Stimulated activated CD4-positive, alpha-beta T cell treated with anti-CD3 and anti-CD28 coated beads, TNF-alpha, amount 100 ng/mL, for 4 hours (primary cell): ENCODE results near the gene PLD5.

Experiments used
- DNase-seq, 3 experiments: peaks; one replicate each; pipeline ENCODE4 v3.0.0-alpha.2; 2020; ENCODE audit warnings: low read depth in 3 of 3

PLD5 gene

GRCh38 chr1:242524571-242525359, at the start of gene PLD5:
Gene PLD5, minus strand, starts transcription at chr1:242524697.
- no peak for DNase-seq

DNA sequence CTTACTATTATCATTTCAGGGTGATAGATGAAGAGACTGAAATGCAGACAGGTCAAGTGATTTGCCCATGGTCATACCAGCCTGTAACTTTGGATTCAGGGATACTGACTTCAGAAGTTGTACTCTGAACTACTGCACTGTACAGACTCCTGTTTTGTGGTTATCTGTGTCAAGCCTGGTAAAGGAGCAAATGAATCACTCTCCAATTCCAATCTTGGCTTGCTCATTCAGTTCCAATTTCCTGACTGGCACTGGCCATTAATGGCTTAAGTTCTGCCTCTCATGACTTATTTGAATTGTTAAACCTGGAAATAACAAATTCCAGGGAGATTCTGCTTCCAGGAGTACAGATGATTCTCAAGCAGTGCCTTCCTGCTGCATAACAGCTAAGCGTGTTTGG, 45.4 kb upstream of the PLD5 start:
- no peak for DNase-seq

- DNase-seq: no peak
Measured at GRCh38 chr1:242568666-242569065, 44.2 kb upstream of the PLD5 start.

GRCh38 chr1:242567596-242567995, 43.1 kb upstream of the PLD5 start:
- DNase-seq: no peak

DNA sequence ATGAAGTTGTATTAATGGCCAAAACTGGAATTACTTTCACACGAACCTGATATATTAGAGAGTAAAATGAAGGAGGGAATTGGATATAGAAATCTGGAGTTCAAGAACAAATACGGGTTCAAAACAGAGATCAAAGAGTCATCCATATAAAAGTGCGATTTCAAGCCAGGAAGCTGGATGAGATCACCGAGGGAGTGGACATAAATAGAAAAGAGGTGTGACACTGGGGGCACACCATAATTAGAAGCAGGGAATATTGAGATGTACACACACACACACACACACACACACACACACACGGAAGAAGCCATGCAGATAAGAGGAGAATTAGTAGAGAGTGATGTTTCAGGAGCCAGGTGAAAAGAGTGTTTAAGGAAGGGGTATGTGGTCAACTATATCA, 32.3 kb upstream of the PLD5 start:
- no peak for DNase-seq

GRCh38 chr1:242556276-242556675, 31.8 kb upstream of the PLD5 start:
- DNase-seq: no peak

DNA sequence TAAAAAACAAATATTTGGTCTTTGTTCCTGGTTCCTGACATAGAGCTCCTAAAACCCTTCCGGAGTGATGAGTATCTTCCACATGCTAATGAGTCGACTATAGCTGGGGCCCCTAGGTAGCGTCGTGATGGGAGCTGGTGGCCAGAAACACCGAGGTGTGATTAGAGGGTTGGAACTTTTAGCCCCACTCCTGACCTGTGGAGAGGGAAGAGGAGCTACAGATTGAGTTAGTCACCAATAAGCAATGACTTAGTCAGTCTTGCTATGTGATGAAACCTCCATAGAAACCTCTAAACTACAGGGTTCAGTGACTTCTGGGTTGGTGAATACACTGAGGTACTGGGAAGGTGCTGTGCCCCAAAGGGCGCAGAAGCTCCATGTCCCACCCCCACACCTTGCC, 30.1 kb upstream of the PLD5 start:
- no peak for DNase-seq

DNA sequence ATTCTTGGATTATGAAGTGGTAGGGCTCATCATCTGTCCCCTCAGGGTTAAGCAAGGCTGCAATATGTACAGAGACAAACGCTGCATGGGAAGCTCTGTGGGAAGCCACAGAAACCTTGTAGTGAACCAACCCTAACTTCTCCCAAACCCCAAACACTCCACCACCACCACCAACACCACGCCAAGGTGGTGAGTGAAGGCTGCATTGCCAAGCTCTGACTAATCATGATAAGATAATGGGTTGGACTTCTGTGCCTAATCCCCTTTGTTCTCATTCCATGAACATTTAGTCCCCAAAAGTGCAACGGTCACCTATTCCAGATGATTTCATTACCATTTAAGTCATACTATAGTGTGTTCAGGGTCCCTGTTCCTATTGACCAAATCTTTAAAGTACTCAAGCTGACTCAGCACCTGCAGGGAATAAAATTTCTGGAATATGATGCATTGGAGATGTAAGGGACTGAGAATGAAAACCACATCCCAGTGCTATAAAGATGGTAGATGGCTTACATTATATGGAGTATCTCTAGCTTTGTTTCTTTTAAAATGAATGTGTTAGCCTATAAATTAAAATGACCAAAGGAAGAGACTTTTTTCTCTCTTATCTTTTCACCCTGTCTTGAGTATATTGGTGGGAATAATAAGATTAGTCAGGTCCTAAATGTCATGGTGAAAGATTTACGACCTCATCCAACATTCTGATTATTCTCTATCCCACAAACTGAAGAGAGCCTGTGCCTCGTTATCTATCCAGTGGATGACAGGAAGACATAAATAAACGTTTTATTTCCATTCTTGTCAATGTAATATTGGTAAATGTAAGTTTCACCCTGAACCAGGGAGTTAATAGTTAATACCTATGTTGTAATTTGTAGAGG, 22.6 kb upstream of the PLD5 start:
- no peak for DNase-seq

- DNase-seq: no peak
Measured at GRCh38 chr1:242546441-242546840, 21.9 kb upstream of the PLD5 start.

DNA sequence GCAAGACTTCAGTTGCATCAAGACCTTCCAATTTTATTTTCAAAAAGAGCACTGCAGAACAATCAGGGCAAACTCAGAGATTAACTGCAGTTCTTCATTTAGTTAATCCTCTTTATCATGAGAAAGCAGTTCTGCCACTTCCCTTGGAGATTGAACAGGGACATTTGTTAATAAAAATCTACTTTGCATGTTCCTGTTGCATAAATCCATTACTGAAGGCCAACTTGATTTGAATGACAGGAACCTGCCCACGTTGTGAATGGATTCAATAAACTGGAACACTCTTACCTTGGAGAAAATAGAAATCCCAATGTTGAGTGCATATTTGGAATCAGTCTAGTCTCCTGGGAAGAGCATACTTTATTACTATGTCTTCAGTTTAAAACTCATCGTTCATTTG, 19.6 kb upstream of the PLD5 start:
- no peak for DNase-seq

DNA sequence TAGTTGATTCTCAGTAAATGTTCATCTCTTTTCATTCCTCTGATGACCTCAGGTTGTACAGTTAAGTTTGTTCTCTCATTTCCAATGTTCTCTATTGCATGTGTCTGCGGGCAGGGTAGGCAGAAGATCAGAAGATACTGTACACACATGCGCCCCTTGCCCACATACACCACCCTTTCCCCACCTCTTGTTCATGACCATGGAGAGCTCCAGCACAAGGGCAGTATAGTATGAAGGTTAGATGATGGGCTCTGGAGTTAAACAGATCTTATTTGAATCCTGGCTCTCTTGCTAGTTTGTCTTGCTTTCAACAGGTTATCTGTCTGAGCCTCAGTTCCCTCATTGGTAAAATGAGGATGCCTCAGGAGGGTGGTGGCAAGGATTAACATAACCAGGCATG, 17.8 kb upstream of the PLD5 start:
- no peak for DNase-seq

DNA sequence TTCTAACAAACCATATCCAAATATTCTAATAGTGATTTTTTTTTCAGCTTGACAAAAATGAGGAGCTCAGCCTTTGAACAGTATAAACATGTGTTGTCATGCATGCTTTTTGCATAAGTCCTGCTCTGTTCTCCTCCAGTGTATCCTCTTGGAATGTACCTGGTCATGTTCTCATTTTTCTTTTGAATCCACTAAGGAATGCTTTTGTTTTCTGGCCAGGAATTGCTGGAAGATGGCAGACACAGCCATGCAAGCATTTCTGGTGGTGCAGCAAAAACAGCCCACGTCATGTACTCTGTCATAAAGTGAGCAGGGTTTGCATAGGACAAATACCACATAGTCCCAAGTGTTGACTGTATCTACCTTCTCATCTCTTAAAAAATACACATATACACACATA, 11.5 kb upstream of the PLD5 start:
- no peak for DNase-seq

- no peak for DNase-seq
Measured at GRCh38 chr1:242534753-242535152, 10.3 kb upstream of the PLD5 start.

DNA sequence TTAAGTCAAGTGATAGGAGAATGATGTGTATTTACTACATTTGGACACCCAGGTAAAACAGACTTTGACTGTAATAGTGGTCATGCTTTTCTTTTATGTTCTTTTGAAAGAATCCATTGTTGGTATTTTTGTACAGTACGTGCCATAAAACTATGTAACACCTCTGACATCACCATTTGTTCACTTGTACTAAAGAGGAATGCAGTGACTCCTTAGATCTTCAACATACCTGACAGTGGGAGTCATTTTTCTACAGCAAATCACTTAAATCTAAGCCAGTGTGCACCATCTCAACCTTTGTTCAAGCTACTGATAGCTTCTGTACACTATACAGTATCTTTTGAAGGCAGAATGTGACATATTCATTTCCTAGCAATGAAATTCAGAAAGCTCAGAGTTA, 6.3 kb upstream of the PLD5 start:
- no peak for DNase-seq

DNA sequence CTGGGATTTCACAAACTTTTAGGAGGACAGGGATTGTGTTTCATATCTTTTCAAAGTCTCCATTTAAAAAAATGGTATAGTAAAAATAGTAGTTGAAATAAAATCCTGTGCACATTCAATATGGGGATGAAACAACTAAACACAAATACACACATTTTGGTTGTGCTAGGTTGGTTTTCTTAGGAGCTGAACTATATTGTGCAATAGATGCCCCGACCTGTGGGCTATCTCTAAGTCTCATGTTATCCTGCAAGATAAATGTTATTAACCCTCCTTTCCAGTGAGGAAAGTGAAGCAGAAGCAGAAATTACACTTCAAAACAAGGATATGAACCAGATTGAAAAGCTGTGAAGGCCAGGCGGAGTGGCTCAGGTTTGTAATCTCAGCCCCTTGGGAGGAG, 1.3 kb upstream of the PLD5 start:
- DNase-seq: no peak

GRCh38 chr1:242525360-242525722, 844 bp upstream of the PLD5 start:
- no peak for DNase-seq

GRCh38 chr1:242523719-242524570, 552 bp downstream of the PLD5 start:
- no peak for DNase-seq

DNA sequence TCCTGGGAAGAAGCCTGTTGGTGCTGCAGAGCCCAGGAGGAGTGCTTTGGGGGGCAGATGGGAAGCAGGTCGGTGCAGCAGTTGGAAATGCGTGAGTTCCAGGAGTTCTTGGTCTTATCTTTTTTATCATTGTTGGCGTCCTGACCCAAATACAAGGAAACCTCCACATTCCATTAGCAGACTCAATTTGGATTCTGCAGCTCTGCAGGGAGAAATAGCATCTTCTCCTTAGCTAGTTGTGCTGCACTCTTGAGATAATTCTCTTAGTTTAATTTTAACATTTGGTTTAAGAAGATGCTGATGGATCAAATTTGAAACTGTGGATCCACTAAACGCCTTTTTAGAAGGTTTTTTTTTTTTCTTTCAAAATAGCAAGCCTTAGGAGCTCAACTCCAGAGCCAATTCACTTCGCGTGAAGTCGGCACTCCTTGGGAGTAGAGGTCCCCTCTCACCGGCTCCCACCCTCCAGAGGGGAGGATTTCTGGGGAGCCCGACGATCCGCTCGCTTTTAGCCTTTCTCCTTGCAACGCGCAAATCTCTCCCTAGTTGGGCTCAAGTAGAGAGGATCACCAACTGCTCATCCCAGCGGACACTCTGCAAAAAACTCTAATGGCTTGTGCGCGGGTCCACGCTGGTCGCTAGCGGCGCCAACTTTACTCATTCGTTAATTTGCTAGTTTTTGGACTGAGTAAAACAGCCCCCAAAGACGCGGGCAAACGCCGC, 1.3 kb downstream of the PLD5 start:
- DNase-seq: no peak

DNA sequence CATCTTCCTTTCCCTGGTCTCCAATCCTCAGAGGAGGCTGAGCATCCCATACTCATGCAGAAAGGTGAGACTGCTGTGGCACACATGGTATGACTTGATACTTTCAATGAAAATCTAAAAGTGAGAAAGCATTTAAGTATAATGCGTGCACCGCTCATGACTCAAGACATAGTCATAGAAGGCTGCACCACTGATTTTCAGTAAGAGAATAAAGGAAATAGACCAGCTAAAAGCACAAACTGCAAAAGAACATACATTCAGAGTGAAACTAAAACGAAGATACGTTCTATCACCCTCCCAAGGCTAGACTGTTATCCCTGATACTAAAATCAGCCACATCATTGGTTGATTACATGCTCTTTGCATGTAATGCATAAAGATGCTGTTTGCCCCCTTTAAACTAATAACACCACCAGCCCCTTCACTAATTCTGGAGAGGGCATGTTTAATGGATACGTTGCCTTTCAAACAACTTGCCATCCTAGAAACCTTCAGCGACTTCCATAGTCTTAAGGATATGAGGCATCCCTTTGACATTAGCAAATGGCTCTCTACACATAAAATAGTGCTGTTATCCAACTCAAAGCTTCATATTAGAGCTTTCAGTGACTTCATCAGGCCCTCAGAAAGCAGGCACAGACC, 2.1 kb downstream of the PLD5 start:
- DNase-seq: no peak

DNA sequence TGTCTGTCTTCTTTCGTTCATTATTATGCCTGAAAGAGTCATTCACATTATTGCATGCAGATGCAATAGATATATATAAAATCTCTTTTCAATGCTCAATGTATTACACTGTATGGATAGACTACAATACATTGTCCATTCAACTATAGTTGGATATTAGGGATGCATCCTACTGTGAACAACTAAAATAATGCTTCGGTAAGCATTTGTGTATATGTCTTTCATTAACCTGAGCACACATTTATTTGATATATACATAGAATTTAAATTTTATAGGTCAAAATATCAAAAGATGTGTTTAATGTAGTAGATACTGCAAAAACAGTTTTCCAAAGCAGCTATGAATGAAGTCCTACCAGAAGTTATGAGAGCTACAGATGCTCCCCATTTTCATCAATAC, 8.9 kb downstream of the PLD5 start:
- no peak for DNase-seq

- no peak for DNase-seq
Measured at GRCh38 chr1:242506724-242507123, 17.8 kb downstream of the PLD5 start.
